GM12878 (cell line): ENCODE results near the gene CD48. TPM values are rescaled to one million over a fixed set of nuclear protein-coding genes. Genes with fewer than 3 reads are reported as not detected.

Source experiments
- CHD2 ChIP-seq: IDR thresholded peaks from 2 replicates; pipeline ENCODE4 v1.6.1; 2011; ENCODE audit warnings: low read depth, low read length, improper control_type of control experiment, borderline replicate concordance
- E2F4 ChIP-seq: IDR thresholded peaks from 2 replicates; pipeline ENCODE4 v1.6.1; 2012; ENCODE audit warnings: low read depth, low read length, improper control_type of control experiment
- IRF3 ChIP-seq: fragments of 450-650 bp; IDR thresholded peaks from 2 replicates; pipeline ENCODE4 v1.6.1; 2014; ENCODE audit warnings: mild to moderate bottlenecking
- MTA2 ChIP-seq: fragments of 450-650 bp; IDR thresholded peaks from 2 replicates; pipeline ENCODE4 v1.6.1; 2016; ENCODE audit warnings: low read depth, mild to moderate bottlenecking, moderate library complexity
- POLR2AphosphoS5 ChIP-seq: IDR thresholded peaks from 2 replicates; pipeline ENCODE4 v1.6.1; 2011; ENCODE audit warnings: mild to moderate bottlenecking, low read length, inconsistent platforms
- ZBTB33 ChIP-seq: fragments of 450-650 bp; IDR thresholded peaks from 2 replicates; pipeline ENCODE4 v1.6.1; 2017; ENCODE audit warnings: mild to moderate bottlenecking
- ZBTB40 ChIP-seq: fragments of 450-650 bp; IDR thresholded peaks from 2 replicates; pipeline ENCODE4 v1.6.1; 2016; ENCODE audit warnings: mild to moderate bottlenecking, moderate library complexity, borderline replicate concordance
- polyA plus RNA-seq, 11 experiments: library from polyadenylated mRNA; depleted of rRNA in 4 of 11; unstranded in 6 of 11; stranded (reverse) in 5 of 11; fragments of >200 nt; fragmentation: Nextera tagmentation in 4 of 11; fragmentation: Illumina TruSeq in 1 of 11; extraction: Ambion mirVana in 4 of 11; extraction: Trizol in 1 of 11; gene quantifications; 1 replicate in 1 of 11; 2 replicates in 10 of 11; pipeline versions ENCODE4 v1.2.1 to v1.2.3, GENCODE V29; 2011 to 2016; ENCODE audit warnings: inconsistent platforms in 2 of 11, missing spikeins in 2 of 11, low read depth in 1 of 11
- total RNA-seq, 4 experiments: library from RNA; depleted of rRNA in 3 of 4; stranded (reverse); fragments of >200 nt in 3 of 4; fragmentation: Illumina TruSeq in 1 of 4; extraction: Trizol in 1 of 4; gene quantifications; 2 replicates each; pipeline versions ENCODE4 v1.2.1 to v1.2.3, GENCODE V29; 2013 to 2021

Gene CD48
- total and polyA plus RNA-seq, 10 of the 15 experiments (the other 5 are each of a cell fraction or from before 2014, with no cell fraction given), result 302 to 1,315 (median 430) TPM

- TF ChIP-seq E2F4, result no peak
- TF ChIP-seq ZBTB40, result no peak
- no peak for TF ChIP-seq ZBTB33
- TF ChIP-seq MTA2, result no peak
- no peak for TF ChIP-seq IRF3
- peak; percentile 32; the same call in 1 of the 2 replicates for TF ChIP-seq POLR2AphosphoS5
- TF ChIP-seq CHD2, result no peak
Measured at GRCh38 chr1:160638926-160639325, 72.7 kb downstream of the CD48 start (continued).
